ENCODE results near the gene RHOB.
"Not testable (repeated sequence)": the region's sequence is repeated elsewhere in the genome, so short reads cannot be mapped to it uniquely, and the experiment has no call there.

The RHOB gene

DNA sequence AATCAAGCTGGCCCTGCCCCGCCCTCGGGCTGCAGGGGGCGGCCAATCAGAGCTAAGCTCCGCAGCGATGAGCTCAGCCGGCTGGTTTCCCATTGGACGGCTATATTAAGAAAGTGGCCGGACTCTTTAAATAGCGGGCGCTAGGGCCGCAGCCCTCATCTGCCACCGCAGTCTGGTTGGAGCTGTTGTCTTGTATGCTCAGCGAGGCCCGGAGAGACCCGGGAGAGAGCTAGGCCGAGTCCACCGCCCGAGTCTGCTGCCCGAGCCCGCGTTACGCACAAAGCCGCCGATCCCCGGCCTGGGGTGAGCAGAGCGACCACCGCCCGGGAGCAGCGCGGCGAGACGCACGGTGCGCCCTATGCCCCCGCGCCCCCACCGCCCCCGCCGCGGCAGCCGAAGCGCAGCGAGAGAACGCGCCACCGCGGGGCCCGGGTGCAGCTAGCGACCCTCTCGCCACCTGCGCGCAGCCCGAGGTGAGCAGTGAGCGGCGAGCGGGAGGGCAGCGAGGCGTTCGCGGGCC lies at the start of gene RHOB:
TSS of gene RHOB (plus strand) at position 158 of the 520 bp plus-strand sequence. CDS start 392 bp downstream, outside the sequence.
- peak; percentile 92 for DNase-seq

DNA sequence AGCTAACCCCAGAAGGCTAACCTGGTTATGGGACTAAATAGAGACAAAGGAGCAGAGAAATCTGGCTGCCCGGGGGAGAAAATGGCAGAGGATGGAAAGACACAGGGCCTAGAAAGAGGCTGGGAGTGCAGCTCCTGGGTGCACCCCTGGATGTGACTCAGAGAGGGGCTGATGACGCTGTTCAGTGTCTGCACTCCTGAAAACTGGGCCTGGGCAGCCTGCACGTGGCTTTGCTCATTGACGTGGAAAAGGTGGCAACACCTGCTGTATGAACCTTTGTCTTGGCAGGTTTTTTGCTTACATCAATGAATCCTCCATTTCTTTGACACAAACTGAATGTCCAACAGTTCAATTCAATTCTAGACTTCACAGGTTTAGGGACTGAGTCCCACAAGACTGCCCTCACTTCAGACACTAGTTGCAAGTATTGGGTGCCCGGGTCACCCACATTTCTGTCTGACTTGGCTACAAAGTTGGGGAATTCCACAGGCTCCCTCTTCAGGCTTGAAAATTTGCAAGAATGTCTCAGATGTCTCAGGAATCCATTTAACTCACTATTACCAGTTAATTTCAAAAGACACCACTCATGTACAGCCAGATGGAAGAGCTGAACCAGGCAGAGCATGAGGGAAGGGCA lies 48.9 kb upstream of the RHOB start:
- no peak for DNase-seq

- peak; percentile 22 for DNase-seq
These were observed 47.8 kb upstream of the RHOB start for GRCh38 chr2:20398956-20399567.

- peak; percentile 10 for DNase-seq
These were observed 46.6 kb upstream of the RHOB start for GRCh38 chr2:20400306-20400705.

- peak; percentile 17 for DNase-seq
These were observed 45.9 kb upstream of the RHOB start for GRCh38 chr2:20400787-20401488.

DNA sequence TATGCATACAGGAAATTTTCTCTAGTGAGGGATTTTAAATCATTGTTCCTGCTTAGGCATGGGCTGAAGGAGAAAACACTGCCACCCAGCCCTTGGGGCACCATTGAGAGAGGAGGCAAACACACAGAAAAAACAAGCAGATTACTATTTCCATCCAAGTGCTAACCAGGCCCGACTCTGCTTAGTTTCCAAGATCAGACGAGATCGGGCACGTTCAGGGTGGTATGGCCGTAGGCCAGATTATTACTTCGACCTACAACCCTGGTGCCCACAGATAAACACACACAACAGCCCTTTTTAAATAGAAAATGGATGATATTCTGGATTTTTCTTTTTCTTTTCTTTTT lies 45.4 kb upstream of the RHOB start:
- DNase-seq, result peak; percentile 17

DNA sequence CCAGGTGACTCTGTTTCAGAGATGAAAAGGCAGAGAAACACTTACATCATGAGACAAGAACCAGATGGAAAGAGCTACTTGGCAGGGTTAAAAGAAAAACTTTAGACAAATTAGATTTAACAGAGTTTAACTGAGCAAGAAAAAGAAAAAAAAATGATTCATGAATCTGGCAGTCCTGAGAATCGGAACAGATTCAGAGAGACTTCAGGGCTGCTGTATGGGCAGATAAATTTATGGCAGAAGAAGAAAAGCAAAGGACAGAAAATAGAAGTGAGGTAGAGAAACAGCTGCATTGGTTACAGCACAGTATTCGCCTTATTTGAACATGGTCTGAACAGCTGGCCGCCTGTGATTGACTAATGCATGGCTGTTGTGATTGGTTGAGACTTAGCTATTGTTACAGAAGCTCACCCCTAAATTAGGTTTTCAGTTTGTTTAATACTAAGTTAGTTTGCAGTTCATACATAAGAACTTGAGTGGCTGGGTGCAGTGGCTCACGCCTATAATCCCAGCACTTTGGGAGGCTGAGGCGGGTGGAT lies 43.0 kb upstream of the RHOB start:
- DNase-seq, result peak; percentile 20

- DNase-seq, result peak; percentile 2
These were observed 41.9 kb upstream of the RHOB start for GRCh38 chr2:20404950-20405349.

GRCh38 chr2:20409039-20409438 lies 37.8 kb upstream of the RHOB start:
- no peak for DNase-seq

DNA sequence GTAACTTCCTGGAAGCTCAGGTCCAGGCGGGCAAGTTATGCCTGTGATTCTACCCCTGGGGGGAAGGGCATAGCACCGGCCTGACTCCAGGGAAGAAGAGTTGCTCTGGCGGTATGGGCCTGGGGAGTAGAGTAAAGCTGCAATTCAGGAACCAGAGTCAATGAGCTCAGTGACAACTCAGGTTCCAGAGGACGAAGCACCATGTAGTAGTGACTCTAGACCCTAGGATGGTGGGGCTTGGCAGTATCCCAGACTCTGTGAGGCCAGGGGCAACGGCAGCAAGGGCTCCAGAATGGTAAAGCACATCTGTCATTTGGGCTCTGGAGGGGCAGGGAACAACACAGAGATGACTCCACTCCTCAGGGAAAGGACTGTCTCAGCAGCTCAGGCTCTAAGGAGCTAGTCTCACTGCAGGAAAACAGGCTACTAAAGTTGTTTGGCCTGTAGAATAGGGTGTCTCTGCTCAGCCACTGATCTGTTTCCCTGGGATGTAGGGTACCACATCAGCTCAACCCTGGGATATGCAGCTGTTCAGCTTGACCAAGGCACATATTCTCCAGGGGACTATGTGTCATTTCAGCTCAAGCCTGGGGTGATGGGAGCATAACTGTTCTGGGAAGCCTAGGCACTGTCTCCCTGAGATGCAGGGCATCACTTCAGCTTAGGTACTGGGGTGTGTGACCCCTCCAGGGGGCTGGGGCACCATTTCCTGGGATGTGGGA lies 36.2 kb upstream of the RHOB start:
- peak; percentile 18 for DNase-seq

DNA sequence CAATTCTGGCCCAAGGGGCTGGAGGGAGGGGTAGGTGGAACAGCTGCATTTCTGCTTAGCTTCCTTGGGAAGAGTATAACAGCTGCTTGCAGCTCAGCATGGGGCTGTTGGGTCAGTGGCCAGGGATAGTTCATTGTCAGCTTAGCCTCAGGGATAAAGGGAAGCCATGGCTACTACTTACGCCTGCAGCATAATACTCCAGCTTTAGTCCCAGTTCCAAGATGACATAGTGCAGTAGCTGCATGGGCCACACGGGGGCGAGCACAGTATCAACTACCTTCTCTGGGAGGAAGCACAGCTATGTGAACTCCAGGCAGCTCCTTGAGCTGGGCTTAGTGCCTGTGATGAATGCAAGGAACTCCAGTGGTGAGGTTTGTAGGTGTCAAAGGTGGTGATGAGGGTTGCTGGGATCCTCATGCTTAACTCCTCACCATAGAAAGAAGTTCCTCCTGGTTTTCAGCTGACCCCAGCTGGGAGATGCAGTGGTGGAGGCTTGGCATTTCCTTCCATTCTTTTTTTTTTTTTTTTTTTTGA lies 35.4 kb upstream of the RHOB start:
- DNase-seq, result peak; percentile 84

GRCh38 chr2:20414806-20415205 lies 32.1 kb upstream of the RHOB start:
- peak; percentile 36 for DNase-seq

DNA sequence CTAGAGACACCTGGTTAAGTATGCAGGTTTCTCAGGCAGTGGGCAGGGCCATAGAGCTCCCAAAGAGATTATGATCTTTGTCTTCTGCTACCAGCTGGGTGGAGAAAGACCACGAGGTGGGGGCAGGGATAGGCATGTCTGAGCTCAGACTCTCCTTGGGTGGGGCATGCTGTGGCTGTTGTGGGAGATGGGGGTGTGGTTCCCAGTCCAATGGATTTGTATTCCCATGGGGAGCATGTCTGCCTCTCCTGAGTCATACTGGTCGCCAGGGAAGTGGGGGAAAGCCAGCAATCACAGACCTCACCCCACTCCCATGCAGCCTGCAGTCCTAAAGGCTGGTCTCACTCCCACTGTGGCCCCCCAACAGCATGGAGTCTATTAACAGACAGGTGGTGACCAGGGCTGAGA lies 31.4 kb upstream of the RHOB start:
- peak; percentile 36 for DNase-seq

GRCh38 chr2:20416723-20417122 lies 30.2 kb upstream of the RHOB start:
- DNase-seq, result no peak

DNA sequence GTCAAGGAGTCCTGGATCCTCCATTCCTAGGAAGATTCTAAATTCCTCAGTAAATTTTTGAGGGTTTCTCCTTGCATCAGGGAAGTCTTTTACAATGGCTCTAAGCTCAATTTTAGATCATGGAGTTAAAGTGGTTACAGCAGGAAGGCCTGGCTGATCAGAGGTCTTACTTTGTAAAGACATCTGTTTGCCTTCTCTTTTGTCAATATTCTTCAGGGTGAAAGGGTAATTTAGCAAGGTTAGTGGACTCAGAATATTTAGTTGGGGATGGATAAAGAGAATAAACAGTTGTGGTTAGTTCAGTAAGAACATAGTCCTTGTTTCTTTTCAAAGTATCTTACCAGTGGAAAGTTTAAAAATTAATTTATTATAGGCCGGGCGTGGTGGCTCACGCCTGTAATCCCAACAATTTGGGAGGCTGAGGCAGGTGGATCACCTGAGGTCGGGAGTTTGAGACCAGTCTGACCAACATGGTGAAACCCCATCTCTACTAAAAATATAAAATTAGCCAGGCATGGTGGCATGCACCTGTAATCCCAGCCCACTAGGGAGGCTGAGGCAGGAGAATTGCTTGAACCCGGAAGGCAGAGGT lies 29.5 kb upstream of the RHOB start:
- not testable (repeated sequence) for DNase-seq

DNA sequence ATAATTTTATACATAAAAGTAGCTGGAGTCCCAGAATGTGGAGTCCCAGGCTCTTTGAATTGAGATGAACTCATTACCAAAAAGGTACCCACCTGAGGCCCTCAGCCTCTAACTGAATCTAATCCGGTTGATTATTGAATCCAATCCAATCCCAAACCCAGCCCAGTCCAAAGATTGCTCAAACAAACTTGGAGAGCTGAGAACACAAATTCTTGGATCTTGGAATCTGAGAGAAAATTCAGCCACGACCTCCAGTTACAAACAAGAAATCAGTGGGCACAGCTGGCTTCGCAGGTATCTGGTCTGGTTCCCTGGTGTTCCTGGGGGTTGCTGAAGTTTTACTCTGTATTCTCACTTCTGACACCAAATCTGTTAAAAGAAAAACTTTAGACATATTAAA lies 28.4 kb upstream of the RHOB start:
- DNase-seq, result peak; percentile 4

DNA sequence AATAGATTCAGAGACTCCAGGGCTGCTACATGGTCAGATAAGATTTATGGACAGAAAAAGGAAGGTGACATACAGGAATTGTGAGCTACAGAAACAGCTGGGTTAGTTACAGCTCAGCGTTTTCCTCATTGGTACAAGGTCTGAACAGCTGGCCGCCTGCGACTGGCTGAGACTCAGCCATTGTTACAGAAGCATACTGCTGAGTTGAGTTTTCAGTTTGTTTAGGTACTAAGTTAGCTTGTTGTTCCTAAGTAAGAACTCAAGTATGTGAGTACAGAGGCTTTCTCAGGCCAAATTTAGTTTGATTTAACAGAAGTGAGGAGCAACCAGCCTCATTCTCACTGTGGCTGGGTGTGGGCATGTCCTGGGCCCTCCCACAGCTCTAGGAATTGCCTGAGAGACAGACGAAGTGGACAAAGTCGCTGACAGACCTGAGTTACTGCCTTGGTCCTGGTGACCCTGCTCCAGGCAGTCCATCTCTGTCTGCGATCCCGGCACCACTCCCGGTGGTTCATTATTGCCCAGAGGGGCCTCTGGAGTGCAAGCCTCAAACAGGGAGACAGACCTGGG lies 27.8 kb upstream of the RHOB start:
- DNase-seq, result peak; percentile 13

GRCh38 chr2:20419752-20420151 lies 27.1 kb upstream of the RHOB start:
- peak; percentile 23 for DNase-seq

DNA sequence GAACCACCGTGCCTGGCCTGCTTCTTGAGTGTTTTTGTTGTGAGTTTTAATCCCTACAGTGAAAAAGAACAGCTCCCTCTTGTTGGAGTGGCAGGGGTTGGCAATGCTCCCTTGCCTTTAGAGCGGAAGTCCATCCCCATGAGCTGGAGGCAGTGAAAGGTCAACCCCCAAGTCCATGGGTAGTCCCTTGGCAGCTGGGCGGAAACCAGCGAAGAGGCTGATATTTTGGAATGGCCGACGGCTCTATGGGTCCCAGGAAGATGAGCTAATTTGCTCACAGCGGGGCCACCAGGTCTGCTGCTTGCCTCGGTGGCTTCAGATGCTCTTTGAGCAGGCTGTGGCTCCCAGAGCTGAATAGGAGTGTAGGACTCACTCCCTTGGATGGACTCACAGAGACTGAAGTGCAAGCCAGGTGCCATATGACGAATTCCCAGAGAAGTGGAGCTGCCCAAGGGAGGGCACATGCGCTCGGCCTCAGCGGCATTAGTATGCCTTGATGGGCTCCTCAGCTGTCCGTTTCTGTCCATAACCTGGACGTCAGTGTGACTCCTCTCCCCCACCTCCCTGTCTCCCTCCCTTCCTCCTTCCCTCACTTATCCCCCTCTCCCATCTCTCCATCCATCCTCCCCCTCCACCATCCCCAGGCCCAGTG lies 25.4 kb upstream of the RHOB start:
- DNase-seq, result peak; percentile 33

DNA sequence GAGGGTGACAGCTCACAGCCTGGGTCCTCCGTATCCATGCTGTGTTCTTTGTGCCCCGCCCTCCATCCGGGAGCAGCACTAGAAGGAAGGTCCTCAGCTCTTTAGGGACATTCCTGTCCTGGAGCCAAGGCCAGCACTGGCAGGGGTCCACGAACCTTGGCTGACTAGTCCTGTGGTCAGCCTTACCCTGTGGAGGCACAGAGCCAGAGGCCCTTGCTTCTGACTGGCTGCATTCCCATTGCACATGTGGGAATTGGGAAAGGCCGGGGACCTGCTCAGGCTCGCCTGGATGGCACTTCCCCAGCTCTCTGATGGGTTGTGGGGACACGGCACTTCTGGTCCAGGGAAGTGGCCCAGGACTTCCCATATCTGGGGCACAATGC lies 24.9 kb upstream of the RHOB start:
- DNase-seq, result peak; percentile 43

Data from activated CD8-positive, alpha-beta memory T cell treated with anti-CD3 and anti-CD28 coated beads, Interleukin-2, amount 50 U/mL, for 48 hours (primary cell).